ENCODE measurements around the gene VWA8.

The VWA8 gene

GRCh38 chr13:41960637-41961465, at the start of gene VWA8:
Gene VWA8, minus strand, starts transcription at chr13:41961109. Its CDS starts 94 bp downstream, at chr13:41961015.
- peak; percentile 86 for DNase-seq (ENCODE audit: low spot score)

- DNase-seq (ENCODE audit: low spot score) = no peak
These were observed 48.1 kb upstream of the VWA8 start for GRCh38 chr13:42009057-42009456.

GRCh38 chr13:42007844-42008243, 46.9 kb upstream of the VWA8 start:
- no peak for DNase-seq (ENCODE audit: low spot score)

GRCh38 chr13:42002066-42002465, 41.2 kb upstream of the VWA8 start:
- DNase-seq (ENCODE audit: low spot score) = no peak

GRCh38 chr13:42001580-42001979, 40.7 kb upstream of the VWA8 start:
- DNase-seq (ENCODE audit: low spot score) = no peak

GRCh38 chr13:42000846-42001245, 39.9 kb upstream of the VWA8 start:
- DNase-seq (ENCODE audit: low spot score) = no peak

- no peak for DNase-seq (ENCODE audit: low spot score)
These were observed 36.5 kb upstream of the VWA8 start for GRCh38 chr13:41997396-41997795.

GRCh38 chr13:41995946-41996345, 35.0 kb upstream of the VWA8 start:
- DNase-seq (ENCODE audit: low spot score) = no peak

- DNase-seq (ENCODE audit: low spot score) = no peak
These were observed 34.4 kb upstream of the VWA8 start for GRCh38 chr13:41995336-41995735.

- no peak for DNase-seq (ENCODE audit: low spot score)
These were observed 33.8 kb upstream of the VWA8 start for GRCh38 chr13:41994696-41995095.

GRCh38 chr13:41991936-41992335, 31.0 kb upstream of the VWA8 start:
- DNase-seq (ENCODE audit: low spot score) = no peak

- DNase-seq (ENCODE audit: low spot score) = no peak
These were observed 27.3 kb upstream of the VWA8 start for GRCh38 chr13:41988244-41988643.

- DNase-seq (ENCODE audit: low spot score) = no peak
These were observed 25.0 kb upstream of the VWA8 start for GRCh38 chr13:41985788-41986508.

- DNase-seq (ENCODE audit: low spot score) = no peak
These were observed 21.2 kb upstream of the VWA8 start for GRCh38 chr13:41981951-41982715.

GRCh38 chr13:41978007-41978406, 17.1 kb upstream of the VWA8 start:
- DNase-seq (ENCODE audit: low spot score) = no peak

- peak; percentile 26 for DNase-seq (ENCODE audit: low spot score)
These were observed 15.6 kb upstream of the VWA8 start for GRCh38 chr13:41976476-41976875.

GRCh38 chr13:41974262-41974900, 13.5 kb upstream of the VWA8 start:
- DNase-seq (ENCODE audit: low spot score) = no peak

- DNase-seq (ENCODE audit: low spot score) = no peak
These were observed 12.4 kb upstream of the VWA8 start for GRCh38 chr13:41973247-41973741.

- DNase-seq (ENCODE audit: low spot score) = no peak
These were observed 10.9 kb upstream of the VWA8 start for GRCh38 chr13:41971848-41972247.

- no peak for DNase-seq (ENCODE audit: low spot score)
These were observed 10.0 kb upstream of the VWA8 start for GRCh38 chr13:41970918-41971317.

- no peak for DNase-seq (ENCODE audit: low spot score)
These were observed 9.1 kb upstream of the VWA8 start for GRCh38 chr13:41970022-41970421.

- DNase-seq (ENCODE audit: low spot score) = no peak
These were observed 8.2 kb upstream of the VWA8 start for GRCh38 chr13:41969072-41969471.

Data from NAMALWA (cell line).